Liver (tissue), 9 donors: ENCODE results near the gene ARL5B. TPM values are rescaled to one million over a fixed set of nuclear protein-coding genes. Genes with fewer than 3 reads are reported as not detected.
"Not testable (repeated sequence)": the region's sequence is repeated elsewhere in the genome, so short reads cannot be mapped to it uniquely, and the experiment has no call there.

Experiments
- DNase-seq: peaks from one replicate; pipeline ENCODE4 v3.0.0-alpha.2; 2017; ENCODE audit warnings: low spot score
- H3K27ac ChIP-seq, 2 donors: one replicate each; pipeline ENCODE4 v1.7.0; 2013; ENCODE audit warnings: inconsistent platforms in 2 of 2, low read length in 2 of 2, control low read depth in 1 of 2, low read depth in 1 of 2, mild to moderate bottlenecking in 1 of 2
- H3K27me3 ChIP-seq, 4 donors: one replicate each; pipeline versions ENCODE4 v1.6.1 to v1.7.0; 2013; ENCODE audit warnings: low read length in 3 of 4, inconsistent platforms in 1 of 4, mild to moderate bottlenecking in 1 of 4, moderate library complexity in 1 of 4; ENCODE audit not compliant: control insufficient read depth in 4 of 4, insufficient read depth in 4 of 4
- H3K36me3 ChIP-seq, 4 donors: one replicate each; pipeline versions ENCODE4 v1.6.1 to v1.7.0; 2013; ENCODE audit warnings: low read length in 3 of 4, mild to moderate bottlenecking in 3 of 4, low read depth in 1 of 4, moderate library complexity in 1 of 4; ENCODE audit not compliant: control insufficient read depth in 4 of 4, insufficient read depth in 3 of 4
- H3K4me1 ChIP-seq, 4 donors: one replicate each; pipeline versions ENCODE4 v1.6.1 to v1.7.0; 2013; ENCODE audit warnings: low read length in 3 of 4, mild to moderate bottlenecking in 3 of 4, moderate library complexity in 1 of 4; ENCODE audit not compliant: control insufficient read depth in 4 of 4, insufficient read depth in 4 of 4
- H3K4me3 ChIP-seq, 3 donors: one replicate each; pipeline versions ENCODE4 v1.6.1 to v1.7.0; 2013; ENCODE audit warnings: low read length in 3 of 3, control low read depth in 1 of 3, low read depth in 1 of 3, mild to moderate bottlenecking in 1 of 3
- H3K9ac ChIP-seq, 2 donors: one replicate each; pipeline ENCODE4 v1.7.0; 2013; ENCODE audit warnings: low read length in 2 of 2, mild to moderate bottlenecking in 2 of 2, moderate library complexity in 2 of 2, control low read depth in 1 of 2, low read depth in 1 of 2
- H3K9me3 ChIP-seq, 4 donors: one replicate each; pipeline versions ENCODE4 v1.6.1 to v1.7.0; 2013; ENCODE audit warnings: low read length in 3 of 4; ENCODE audit not compliant: control insufficient read depth in 4 of 4
- ATF3 ChIP-seq: IDR thresholded peaks from 2 replicates; pipeline ENCODE4 v1.6.1; 2016; ENCODE audit warnings: antibody characterized with exemption
- EGR1 ChIP-seq, 2 donors: IDR thresholded peaks; 2 replicates each; pipeline ENCODE4 v1.6.1; 2016 to 2018; ENCODE audit warnings: antibody characterized with exemption in 2 of 2, low read depth in 2 of 2
- FOXA2 ChIP-seq: IDR thresholded peaks from 2 replicates; pipeline ENCODE4 v1.6.1; 2016; ENCODE audit warnings: antibody characterized with exemption
- GABPA ChIP-seq, 2 donors: IDR thresholded peaks in 1 of 2; conservative IDR thresholded peaks in 1 of 2; 2 replicates each; pipeline ENCODE4 v1.6.1; 2016; ENCODE audit warnings: antibody characterized with exemption in 2 of 2, mild to moderate bottlenecking in 1 of 2, moderate library complexity in 1 of 2
- HNF4A ChIP-seq, 2 donors: conservative IDR thresholded peaks; 2 replicates each; pipeline ENCODE4 v1.6.1; 2016; ENCODE audit warnings: antibody characterized with exemption in 2 of 2, mild to moderate bottlenecking in 2 of 2
- HNF4G ChIP-seq: IDR thresholded peaks from 2 replicates; pipeline ENCODE4 v1.6.1; 2016; ENCODE audit warnings: antibody characterized with exemption
- JUND ChIP-seq, 2 donors: IDR thresholded peaks; 2 replicates each; pipeline ENCODE4 v1.6.1; 2016; ENCODE audit warnings: antibody characterized with exemption in 2 of 2
- MAX ChIP-seq: IDR thresholded peaks from 2 replicates; pipeline ENCODE4 v1.6.1; 2016; ENCODE audit warnings: antibody characterized with exemption
- RAD21 ChIP-seq, 2 donors: IDR thresholded peaks; 2 replicates each; pipeline ENCODE4 v1.6.1; 2016; ENCODE audit warnings: antibody characterized with exemption in 2 of 2, mild to moderate bottlenecking in 2 of 2
- REST ChIP-seq: IDR thresholded peaks from 2 replicates; pipeline ENCODE4 v1.6.1; 2016; ENCODE audit warnings: antibody characterized with exemption, mild to moderate bottlenecking
- RXRA ChIP-seq, 2 donors: IDR thresholded peaks; 2 replicates each; pipeline ENCODE4 v1.6.1; 2017 to 2018; ENCODE audit warnings: antibody characterized with exemption in 2 of 2, mild to moderate bottlenecking in 1 of 2
- SP1 ChIP-seq: IDR thresholded peaks from 2 replicates; pipeline ENCODE4 v1.6.1; 2018; ENCODE audit warnings: antibody characterized with exemption, mild to moderate bottlenecking
- TAF1 ChIP-seq: conservative IDR thresholded peaks from 2 replicates; pipeline ENCODE4 v1.6.1; 2016; ENCODE audit warnings: antibody characterized with exemption, mild to moderate bottlenecking
- YY1 ChIP-seq: IDR thresholded peaks from 2 replicates; pipeline ENCODE4 v1.6.1; 2016; ENCODE audit warnings: antibody characterized with exemption, mild to moderate bottlenecking
- ZBTB33 ChIP-seq: IDR thresholded peaks from 2 replicates; pipeline ENCODE4 v1.6.1; 2016; ENCODE audit warnings: antibody characterized with exemption
- WGBS: extraction: QIAGEN DNeasy Blood & Tissue Kit; methylation state at CpG from one replicate; pipeline ENCODE4 v1.1.7; 2013; 5-methylcytosine and 5-hydroxymethylcytosine counted together
- polyA plus RNA-seq, 2 donors: library from polyadenylated mRNA; stranded (reverse) in 1 of 2; unstranded in 1 of 2; fragments of 200-250 nt in 1 of 2; fragments of >200 nt in 1 of 2; fragmentation: Nextera tagmentation in 1 of 2; extraction: Ambion mirVana in 1 of 2; gene quantifications; one replicate each; pipeline versions ENCODE4 v1.2.1 to v1.2.3, GENCODE V29; 2013 to 2015
- total RNA-seq, 2 donors: library from RNA; depleted of rRNA; stranded (reverse); fragments of >200 nt; gene quantifications; one replicate each; pipeline ENCODE4 v1.2.3, GENCODE V29; 2014
- donor health status: healthy.
- donor health status: healthy.
- donor health status: healthy.
- donor health status: healthy.
- donor health status: healthy.

Gene ARL5B
- total and polyA plus RNA-seq, 4 donors: 5.2 to 19.5 (median 12.3) TPM

GRCh38 chr10:18637400-18637799 lies 21.8 kb upstream of the ARL5B start:
- whole genome bisulfite sequencing: 21% methylated on average over 1 of the region's 1 CpG
- TF ChIP-seq FOXA2: peak; percentile 36
- TF ChIP-seq GABPA (IDR thresholded peaks at IDR 0.05 in 1 of 2, conservative IDR thresholded peaks at IDR 0.05 in 1 of 2): peak in 1 of 2 donors; percentile 68
- TF ChIP-seq RAD21 (IDR thresholded peaks at IDR 0.05): peak; percentile 23 to 30
- TF ChIP-seq ZBTB33: peak; percentile 55
- peak; percentile 62 for TF ChIP-seq REST
- TF ChIP-seq MAX: peak; percentile 62
- TF ChIP-seq TAF1: peak; percentile 92
- TF ChIP-seq RXRA (IDR thresholded peaks at IDR 0.05): peak; percentile 80 to 81
- TF ChIP-seq JUND (IDR thresholded peaks at IDR 0.05): peak in 1 of 2 donors; percentile 45
- peak; percentile 85 for TF ChIP-seq SP1
- TF ChIP-seq ATF3: peak; percentile 75
- peak; percentile 39 for TF ChIP-seq HNF4G
- TF ChIP-seq EGR1 (IDR thresholded peaks at IDR 0.05; ENCODE audit: low read depth in 2 of 2): peak in 1 of 2 donors; percentile 43
- peak; percentile 87 for TF ChIP-seq YY1
- peak; percentile 78 to 82 for TF ChIP-seq HNF4A (conservative IDR thresholded peaks at IDR 0.05)
- peak overlapping the region; percentile 88 to 89 for H3K27ac ChIP-seq
- not testable (repeated sequence) for H3K36me3 ChIP-seq, H3K4me3 ChIP-seq, DNase-seq, H3K27me3 ChIP-seq, H3K9me3 ChIP-seq
- peak overlapping the region in 1 of 2 donors; percentile 59 for H3K9ac ChIP-seq
- peaks cover 11 to 50% (median 25%) of the 10 kb centered on the region in 4 donors for H3K4me1 ChIP-seq

- Histone ChIP-seq H3K4me1 (peaks cover 15 to 57% (median 29%) of the 10 kb centered on the region in 4 donors), H3K9ac (peak overlapping the region in 1 of 2 donors; percentile 45), H3K36me3 (peaks cover 2 to 11% (median 5%) of the 10 kb centered on the region in 4 donors), H3K27ac (peak overlapping the region; percentile 88 to 89)
- H3K27me3 ChIP-seq, DNase-seq, H3K4me3 ChIP-seq, H3K9me3 ChIP-seq: not testable (repeated sequence)
- WGBS: 34% methylated on average over 2 of the region's 2 CpGs
- peak; percentile 5 to 33 for TF ChIP-seq RAD21 (IDR thresholded peaks at IDR 0.05)
- TF ChIP-seq ATF3: peak; percentile 30
- TF ChIP-seq TAF1: peak; percentile 75
- peak; percentile 71 for TF ChIP-seq HNF4A (conservative IDR thresholded peaks at IDR 0.05)
- peak; percentile 76 for TF ChIP-seq SP1
- TF ChIP-seq JUND (IDR thresholded peaks at IDR 0.05): peak; percentile 28 to 48
- TF ChIP-seq RXRA (IDR thresholded peaks at IDR 0.05): peak; percentile 64 to 70
- TF ChIP-seq HNF4G: peak; percentile 46
- peak; percentile 15 to 22 for TF ChIP-seq GABPA (IDR thresholded peaks at IDR 0.05 in 1 of 2, conservative IDR thresholded peaks at IDR 0.05 in 1 of 2)
- TF ChIP-seq YY1: peak; percentile 62
These were observed 19.5 kb upstream of the ARL5B start for GRCh38 chr10:18639719-18640118.
